ENCODE results near the gene CPAMD8.

Gene CPAMD8

DNA sequence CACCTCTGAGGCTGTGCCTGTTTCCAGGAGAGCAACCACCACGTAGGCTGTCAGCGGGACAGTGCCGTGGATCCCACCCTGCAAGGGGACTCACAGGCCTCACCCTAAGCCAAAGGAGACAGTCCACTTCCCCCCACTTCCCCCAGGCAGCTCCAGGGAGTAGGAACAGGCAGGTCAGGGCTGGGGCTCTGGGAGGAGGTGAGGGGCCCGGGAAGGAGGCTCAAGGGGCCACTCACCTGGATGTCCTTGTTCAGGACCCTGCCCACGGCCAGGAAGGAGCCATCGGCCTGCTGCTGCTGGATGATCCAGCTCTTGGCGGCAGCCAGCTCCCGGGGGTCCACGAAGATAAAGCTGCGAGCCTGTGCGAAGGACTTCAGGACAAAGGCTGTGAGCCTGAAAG is 112.2 kb downstream of the CPAMD8 start:
- no peak for DNase-seq

DNA sequence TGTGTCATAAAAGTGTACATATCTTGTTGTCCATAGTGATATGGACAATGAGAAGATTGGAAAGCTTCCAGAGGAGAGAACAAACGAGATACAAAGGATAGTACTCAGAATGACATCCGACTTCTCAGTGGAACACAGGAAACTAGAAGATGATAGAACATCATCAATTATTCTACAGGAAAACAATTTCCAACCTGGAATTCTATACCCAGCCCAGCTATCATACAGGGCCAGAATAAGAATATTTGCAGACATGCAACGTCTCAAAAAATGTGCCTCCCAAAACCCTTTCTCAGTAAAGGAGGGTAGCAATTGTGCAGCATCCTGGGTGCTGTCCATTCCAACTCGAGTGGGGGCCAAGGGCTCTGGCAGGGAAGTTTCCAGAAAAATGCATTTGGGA is 113.8 kb downstream of the CPAMD8 start:
- no peak for DNase-seq

DNA sequence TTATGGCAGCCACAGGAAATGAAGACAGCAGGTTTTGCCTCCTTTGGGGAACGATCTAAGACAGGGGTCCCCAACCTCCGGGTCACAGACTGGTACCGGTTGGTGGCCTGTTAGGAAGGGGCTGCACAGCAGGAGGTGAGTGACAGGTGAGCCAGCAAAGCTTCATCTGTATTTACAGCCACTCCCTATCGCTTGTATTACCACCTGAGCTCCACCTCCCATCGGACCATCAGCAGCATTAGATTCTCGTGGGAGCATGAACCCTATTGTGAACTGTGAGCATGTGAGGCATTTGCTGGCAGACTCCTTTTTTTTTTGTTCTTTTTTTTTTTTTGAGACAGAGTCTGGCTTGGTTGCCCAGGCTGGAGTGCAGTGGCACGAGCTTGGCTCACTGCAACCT is 115.6 kb downstream of the CPAMD8 start:
- DNase-seq = no peak

DNA sequence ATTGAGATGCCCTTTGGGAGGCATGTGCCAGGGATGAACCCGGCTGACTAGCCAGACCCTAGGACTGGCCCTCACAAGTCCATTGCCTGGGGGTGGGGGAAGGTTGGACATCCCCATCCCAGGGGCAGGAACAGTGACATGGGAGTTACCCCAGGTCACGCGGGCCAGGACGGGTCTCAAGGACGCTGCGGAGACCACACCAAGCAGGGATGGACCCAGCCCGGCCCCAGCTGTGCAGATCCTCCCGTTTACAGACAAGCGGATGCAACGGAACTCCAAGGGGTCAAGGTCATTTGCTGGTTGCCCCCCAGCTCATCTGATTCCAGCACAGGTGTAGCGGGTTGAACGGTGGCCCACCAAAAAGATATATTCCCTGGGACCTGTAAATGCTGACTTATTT is 117.9 kb downstream of the CPAMD8 start:
- DNase-seq = no peak

DNA sequence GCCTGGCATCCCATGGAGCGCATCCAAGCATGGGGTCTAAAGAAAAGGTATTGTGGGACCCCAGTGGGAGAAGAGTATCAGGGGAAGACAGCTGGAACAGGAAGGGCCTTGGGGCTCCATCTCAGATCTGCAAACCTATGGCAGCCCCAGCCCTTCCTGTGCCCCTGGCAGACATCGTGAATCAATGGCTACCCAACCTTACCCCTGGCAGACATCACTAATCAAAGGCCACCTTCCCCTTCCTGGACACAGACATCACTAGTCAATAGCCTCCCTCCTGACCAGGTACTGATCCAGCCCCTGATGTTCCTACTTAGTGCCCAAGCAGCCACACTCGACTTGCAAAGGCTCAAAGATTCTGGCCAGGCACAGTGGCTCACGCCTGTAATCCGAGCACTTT is 122.0 kb downstream of the CPAMD8 start:
- no peak for DNase-seq

DNA sequence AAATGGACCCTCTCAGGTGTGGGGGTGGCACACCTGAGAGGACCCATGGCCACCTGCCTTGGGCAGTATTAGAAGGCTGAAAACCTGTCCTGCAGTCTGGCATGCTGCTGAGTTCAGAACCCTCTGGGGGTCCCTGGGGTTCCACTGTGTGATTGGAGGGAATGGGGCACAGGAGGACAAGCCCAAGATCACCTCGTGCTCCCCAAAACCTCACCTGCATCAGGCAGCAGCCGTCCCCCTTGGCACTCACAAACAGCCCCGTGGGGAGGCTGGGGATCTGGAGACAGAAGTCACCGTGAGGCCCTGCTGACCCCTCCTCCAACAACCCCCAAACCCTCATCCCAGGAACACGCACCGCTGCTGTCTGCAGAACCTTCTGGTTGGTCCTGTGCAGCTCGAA is 123.3 kb downstream of the CPAMD8 start:
- DNase-seq = no peak

DNA sequence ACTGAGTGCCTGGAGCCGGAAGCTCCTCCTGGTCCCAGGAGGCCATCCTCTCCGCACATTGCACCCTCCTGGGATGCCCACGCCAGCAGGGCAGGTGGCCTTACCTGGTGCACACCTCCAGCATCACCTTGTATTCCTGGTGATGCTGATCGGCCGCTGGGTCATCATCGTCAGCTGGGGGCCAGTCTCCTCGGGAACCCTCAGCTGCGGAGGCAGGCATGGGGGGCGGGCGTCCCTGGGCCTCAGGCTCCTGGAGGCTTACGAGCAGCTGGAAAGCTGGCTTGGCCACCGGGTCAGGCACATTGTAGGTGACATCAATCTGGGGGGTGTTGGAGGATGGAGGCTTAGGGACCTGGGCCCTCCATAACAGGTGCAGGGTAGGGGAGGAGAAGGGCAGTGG is 124.1 kb downstream of the CPAMD8 start:
- no peak for DNase-seq

DNA sequence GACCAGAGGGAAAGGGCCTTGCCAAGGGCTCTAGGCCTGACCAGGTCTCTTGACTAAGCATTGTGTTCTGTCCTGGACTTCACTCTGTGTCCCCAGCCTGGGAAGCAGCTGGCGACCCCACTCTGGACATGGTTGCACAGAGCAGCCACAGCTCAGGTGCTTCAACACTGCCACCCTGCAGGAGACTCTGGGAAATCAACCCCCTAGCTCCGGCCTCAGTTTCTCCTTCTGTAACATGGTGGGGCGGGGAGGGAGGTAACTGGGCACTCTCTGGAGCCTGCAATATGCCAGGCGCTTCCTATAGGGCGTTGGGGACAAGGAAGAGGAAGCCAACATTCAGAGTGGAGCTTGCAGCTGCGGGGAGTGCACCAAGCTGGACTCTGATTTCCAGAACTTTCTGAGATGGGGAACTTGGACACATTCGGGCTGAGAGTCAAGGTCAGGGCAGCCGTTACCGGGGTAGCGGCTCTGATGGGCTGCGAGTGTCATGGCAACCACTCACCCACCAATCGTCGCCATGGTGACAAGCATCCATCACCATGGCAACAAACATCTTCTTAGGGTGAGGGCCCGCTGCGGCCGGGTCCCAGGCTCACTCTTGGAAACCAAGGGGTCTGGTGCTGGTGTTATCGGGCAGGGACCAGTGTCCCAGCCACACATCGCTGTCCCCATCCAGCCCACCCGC is 125.0 kb downstream of the CPAMD8 start:
- DNase-seq = no peak

DNA sequence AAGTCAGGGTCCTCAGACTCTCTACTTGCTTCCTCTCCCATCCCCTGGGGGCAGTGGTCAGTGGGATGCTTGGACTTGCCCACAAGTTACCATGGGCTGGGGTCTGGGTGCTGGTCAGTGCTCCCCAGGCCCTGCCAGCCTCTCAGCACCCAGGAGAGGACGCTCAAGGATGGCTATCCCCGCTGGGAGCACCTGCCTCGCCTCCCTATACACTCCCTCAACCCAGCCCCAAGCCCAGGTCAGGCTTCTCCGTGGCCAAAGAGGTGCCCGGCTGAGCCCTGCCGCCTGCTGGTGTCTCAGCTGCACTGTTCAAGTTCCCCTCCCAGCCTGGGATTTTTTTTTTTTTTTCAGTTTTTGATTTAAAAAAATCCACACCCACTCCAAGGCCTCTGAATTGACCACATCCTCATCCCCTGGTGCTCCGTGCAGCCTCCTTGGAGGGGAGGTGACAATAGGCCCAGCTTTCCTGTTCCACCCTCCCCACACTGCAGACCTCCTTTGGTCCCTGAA is 127.0 kb downstream of the CPAMD8 start:
- DNase-seq = no peak

DNA sequence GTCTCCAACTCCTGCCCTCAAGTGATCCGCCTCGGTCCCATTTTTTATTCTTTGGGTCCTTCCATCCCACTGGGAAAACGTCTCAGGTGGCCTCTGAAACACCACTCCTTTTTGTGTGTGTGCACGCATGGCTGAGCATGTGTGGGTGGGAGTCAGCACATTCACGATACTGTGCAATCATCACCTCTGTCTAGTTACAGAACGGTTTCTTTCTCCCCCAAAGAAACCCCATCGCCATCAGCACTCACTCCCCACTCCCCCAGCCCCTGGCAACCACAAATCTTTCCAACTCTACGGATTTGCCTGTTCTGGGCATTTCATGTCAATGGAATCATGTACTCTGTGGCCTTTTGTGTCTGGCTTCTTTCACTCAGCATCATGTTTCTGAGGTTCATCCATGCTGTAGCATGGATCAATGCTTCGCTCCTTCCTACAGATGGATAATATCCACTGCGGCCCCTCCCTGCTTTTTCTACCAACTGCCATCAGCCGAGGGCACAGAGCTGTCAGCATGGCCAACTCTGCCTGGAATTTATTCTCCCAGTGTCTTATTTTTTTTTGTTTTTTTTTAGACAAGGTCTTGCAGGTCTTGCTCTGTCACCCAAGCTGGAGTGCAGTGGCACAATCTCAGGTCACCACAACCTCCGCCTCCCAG is 128.1 kb downstream of the CPAMD8 start:
- DNase-seq = no peak

DNA sequence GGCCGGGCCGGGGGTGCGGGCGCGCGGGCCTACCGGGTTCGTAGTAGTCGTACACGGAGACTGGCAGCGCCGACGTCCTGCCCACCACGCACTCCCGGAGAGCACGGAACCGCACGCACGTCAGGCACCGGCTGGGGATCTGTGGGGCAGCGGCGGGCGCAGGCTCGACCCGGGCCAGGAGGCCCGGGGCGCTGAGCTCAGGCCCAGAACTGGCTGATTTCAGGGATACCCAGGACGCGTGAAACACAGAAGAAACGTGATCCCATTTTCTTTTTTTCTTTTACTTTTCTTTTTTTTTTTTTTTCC is 128.8 kb downstream of the CPAMD8 start:
- DNase-seq = no peak

DNA sequence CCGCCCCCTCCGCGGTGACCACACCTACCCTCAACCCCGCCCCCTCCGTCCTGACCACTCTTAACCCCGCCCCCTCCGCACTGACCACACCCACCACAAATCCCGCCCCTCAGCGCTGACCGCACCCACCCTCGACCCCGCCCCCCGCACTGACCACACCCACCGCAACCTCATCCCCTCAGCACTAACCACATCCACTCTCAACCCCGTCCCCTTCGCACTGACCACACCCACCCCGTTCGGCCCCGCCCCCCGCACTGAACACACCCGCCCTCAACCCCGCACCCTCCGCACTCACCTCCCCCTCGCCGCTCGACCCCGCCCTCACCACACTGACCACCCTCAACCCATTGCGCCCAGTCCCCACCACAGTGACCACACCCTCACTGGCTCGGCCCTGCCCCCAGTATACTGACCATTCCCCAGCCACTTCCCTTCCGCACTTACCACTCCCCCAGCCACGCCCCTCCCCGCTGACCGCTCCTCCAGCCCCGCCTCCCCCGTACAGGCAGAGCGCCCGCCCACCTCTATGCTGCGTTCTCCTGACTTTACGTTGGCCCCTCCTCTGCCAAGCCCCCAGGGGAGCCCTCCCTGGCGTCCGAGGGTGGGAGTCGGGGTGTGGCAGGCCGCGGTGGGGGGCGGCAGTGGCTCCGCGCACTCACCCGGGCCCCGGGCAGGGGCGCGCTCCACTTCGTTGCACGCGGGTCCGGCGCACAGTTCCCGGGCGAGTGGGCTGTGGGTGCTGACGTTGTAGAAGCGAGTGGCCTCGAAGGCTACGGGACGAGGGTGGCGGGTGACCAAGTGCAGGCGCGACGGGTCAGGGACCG is 129.4 kb downstream of the CPAMD8 start:
- no peak for DNase-seq

DNA sequence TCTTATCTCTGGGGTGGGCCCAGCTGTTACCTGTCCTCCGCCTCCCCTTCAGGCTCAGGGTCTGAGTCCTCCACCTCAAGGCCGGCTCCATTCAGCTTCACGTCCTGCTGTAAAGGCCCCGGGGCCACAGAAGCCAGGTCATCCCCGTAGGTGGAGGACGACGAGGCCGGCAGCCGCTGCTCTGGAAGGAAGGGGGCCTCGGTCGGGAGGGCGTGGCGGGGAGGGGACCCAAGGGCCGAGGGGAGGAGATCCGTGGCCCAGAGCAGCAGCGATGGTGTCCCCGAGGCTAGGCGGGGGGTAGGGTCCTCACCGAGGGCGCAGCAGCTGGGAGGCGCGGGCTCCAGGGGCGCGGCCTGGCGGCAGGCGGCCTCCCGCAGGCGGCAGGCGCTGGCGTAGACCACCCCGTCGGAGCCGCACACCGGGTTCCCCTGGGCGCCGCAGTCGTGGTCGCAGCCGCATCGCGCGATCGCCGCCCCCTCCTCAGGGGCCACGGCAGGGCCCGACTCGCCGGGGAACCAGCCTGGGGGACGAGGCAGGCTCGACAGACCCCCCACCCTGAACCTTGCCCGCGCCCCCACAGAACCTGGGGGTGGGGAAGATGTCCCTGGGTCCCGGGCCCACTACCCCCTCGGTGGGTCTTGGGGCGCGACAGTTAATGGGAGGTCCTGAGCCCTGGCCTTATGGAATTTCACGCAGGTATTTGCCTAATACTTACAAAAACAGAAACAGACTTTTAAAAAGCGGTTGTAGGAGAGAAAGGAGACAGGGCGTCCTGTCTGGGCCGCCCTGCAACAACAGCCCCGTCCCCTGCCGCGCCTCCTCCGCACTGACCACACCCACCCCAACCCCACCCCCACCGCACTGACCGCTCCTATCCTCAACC is 130.2 kb downstream of the CPAMD8 start:
- no peak for DNase-seq

DNA sequence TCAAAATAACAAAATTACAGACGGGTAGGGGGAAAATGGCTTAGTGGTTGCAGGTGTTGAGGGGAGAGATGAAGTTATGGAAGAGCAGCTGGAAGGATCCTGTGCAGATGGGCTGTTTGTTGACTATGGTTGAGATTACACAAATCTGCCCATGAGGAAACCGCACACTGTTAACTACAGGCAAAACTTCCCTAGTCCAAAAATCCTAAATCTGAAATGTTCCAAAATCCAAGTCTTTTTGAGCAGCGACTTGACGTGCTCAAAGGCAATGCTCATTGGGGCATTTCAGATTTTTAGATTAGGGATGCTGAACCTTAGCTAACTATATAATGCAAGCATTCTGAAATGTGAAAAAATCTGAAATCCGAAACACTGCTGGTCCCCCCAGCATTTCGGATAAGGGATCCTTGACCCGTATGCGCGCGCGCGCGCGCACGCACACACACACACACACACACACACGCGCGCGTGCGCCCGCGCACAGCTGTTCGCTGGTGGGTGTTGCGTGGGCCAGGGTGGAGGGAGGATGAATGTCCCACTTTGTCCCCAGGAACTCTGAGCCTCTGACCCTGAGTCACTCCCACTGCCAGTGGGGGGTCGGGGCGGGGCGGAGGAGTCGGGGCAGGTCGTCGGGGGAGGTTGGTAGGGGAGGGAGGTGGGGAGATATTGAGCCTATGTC is 131.0 kb downstream of the CPAMD8 start:
- DNase-seq = no peak

DNA sequence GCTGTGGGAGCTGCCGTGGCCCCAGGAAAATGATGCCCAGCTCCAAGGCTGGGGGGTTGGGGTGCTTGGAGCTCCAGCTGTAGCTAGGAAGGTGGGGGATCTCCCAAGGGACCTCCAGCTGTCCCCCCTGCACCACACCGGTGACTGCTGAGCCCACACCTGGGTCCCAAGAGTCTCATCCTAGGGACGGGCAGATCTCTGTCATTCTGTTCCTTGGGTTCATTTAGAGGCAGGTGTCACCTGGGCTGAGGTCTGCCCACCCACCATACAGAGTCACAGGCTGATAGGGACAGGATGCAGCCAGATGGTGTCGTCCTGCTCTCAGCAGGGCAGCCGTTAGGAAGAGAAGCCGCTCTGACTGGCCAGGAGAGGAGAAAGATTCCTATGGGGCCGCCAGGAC is 132.5 kb downstream of the CPAMD8 start:
- no peak for DNase-seq

DNA sequence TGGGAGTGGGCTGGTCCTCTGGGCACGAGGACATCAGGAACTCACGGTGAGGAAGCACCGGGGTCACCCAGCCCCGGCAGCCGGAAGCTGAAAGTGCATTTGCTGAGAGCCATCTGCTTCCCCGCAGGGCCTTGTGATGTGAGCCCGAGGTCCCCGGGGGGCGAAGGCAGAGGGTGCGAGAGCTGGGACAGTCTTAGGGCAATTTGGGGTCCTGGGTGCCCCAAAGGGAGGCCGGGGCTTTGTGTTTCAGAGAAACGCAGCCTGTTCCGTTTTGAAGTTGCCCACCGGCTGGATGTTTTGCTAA is 133.0 kb downstream of the CPAMD8 start:
- DNase-seq = no peak

DNA sequence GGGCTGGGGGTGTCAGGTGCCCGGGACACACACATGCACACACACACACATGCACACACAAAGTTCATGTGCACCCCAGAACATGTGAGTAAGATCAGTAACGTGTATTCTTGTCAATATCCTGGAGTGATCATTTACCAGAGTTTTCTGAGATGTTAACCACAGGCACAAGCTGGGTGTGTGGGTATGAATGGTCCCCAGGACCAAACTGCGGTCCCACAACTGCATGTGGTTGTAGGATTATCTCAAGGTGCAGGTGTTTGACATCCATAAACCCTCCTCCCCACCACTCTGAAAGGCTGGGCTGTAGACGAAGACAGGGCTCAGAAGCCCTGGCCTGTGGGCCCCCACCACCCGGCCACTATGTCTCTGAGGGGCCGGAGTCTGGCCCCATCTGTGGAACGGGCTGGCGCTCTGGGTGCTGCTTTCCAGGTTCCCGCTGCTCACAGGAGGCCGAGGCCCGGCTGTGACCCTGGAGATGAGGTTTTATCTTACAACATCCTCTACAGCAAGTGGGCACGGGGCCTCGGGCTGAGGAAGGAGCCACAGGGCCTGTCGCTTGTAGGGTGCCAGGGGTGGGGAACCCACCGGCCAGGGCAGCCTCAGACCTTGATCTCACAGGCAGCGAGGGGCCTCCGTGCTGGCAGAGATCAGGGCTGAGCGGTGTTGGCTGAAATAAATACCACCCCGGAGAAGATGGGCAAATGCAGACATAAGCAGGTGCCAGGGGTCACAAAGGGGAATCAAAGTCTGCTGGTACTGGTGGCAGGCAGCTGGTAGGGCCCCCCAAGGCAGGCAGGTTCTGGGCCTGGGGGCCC is 133.5 kb downstream of the CPAMD8 start:
- DNase-seq = no peak

DNA sequence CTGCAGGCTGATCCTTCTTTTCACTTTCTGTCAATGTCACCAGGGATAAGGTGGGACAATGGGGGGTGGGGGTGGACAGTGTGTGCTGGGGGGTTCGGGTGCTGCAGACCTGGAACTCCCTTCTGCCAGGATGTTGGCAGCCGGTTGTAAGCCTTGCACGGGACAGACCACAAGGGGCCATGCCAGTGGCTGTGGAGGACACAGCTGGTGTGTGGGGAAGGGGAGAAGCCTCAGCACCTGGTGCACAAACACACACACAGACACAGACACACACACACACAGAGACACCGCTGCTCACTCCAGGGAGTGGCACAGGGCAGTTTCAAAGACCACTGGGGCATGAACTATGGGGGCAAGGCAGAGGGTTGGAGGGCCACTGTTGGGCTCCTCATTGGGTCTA is 134.2 kb downstream of the CPAMD8 start:
- DNase-seq = no peak

DNA sequence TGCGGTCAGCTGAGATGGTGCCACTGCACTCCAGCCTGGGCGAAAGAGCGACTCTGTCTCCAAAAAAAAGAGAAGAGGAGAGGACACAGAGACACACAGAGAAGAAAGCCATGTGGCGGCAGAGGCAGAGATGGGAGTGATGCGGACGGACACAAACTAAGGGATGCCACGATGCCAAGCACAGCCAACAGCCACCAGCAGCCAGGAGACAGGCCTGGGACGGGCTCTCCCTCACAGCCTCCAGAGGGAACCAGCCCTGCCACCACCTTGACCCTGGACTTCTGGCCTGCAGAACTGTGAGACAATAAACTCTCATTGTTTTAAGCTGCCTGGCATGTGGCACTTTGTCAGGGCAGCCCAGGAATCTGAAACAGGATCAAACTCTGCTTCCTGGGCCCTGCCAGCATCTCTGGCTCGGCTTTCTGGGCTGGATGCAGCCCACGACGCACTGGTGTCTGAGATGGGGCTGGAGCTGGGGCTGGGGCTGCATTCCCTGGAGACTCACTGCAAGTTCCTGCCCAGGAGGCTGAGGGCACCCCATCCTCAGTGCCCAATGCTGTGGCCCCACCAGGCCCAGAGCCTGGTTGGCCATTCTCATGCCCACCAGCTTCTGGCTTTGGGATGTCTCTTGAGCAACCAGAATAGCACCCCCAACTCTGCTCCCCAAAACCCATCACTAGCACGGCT is 134.8 kb downstream of the CPAMD8 start:
- no peak for DNase-seq

DNA sequence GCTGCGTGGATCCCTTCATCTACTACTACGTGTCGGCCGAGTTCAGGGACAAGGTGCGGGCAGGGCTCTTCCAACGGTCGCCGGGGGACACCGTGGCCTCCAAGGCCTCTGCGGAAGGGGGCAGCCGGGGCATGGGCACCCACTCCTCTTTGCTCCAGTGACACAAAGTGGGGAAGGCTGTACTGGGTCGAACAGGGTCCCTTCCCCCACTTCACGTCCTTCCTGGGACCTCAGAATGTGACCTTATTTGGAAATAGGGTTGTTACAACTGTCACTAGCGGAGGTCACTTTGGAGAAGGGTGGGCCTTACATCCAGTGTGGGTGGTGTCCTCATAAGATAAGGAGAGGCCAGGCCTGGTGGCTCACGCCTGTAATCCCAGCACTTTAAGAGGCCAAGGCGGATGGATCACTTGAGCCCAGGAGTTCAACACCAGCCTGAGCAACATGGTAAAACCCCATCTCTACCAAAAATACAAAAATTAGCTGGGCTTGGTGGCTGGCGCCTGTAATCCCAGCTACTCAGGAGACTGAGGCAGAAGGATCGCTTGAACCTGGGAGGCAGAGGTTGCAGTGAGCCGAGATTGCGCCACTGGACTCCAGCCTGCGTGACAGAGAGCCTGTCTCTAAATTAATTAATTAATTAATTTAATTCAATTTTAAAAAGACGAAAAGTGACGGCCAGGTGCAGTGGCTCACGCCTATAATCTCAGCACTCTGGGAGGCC is 136.0 kb downstream of the CPAMD8 start:
- no peak for DNase-seq
